Ureter (tissue), 1 donor: ENCODE data around the gene TMEM141. TPM values are rescaled to one million over a fixed set of nuclear protein-coding genes. Genes with fewer than 3 reads are reported as not detected.
"Not testable (repeated sequence)": the region's sequence is repeated elsewhere in the genome, so short reads cannot be mapped to it uniquely, and the experiment has no call there.

Source experiments
- DNase-seq: peaks from one replicate; pipeline ENCODE4 v3.0.0-alpha.2; 2020; ENCODE audit warnings: low spot score
- total RNA-seq: library from RNA; stranded (reverse); gene quantifications from one replicate; pipeline ENCODE4 v1.2.4, GENCODE V29; 2023
- donor health status: DM: yes; HTN: yes; CAD: no.

Gene TMEM141
- total RNA-seq, 1 donor from 2014 or later, result 80.8 TPM

GRCh38 chr9:136794281-136794999 is 3.3 kb downstream of the TMEM141 start:
- no peak for DNase-seq

- DNase-seq, result no peak
These were observed 3.8 kb downstream of the TMEM141 start for GRCh38 chr9:136795000-136795348.

- DNase-seq, result no peak
These were observed 5.2 kb downstream of the TMEM141 start, which contains the start of gene CCDC183 for GRCh38 chr9:136796238-136796774. CCDC183 (plus strand) TSS chr9:136796338; CDS start chr9:136796398, 60 bp downstream.

GRCh38 chr9:136796775-136797347 is 5.7 kb downstream of the TMEM141 start:
- not testable (repeated sequence) for DNase-seq

DNA sequence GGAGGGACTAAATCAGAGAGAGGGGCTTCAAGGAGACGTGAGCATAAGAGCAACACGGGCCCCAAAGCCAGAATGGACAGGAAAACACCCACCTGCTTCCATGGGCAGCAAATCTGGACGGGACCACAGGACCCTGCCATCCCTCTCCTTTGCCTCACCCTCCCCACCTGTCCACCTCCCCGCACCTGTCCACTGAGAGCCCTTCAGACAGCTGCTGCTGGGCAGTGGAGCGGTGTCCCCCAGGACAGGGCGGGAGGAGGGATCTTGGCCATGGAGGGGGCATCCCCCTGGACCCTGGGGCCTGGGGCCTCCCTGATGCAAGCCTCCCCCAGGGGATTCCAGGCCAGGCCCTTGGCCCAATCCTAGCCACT is 7.5 kb downstream of the TMEM141 start:
- no peak for DNase-seq

DNA sequence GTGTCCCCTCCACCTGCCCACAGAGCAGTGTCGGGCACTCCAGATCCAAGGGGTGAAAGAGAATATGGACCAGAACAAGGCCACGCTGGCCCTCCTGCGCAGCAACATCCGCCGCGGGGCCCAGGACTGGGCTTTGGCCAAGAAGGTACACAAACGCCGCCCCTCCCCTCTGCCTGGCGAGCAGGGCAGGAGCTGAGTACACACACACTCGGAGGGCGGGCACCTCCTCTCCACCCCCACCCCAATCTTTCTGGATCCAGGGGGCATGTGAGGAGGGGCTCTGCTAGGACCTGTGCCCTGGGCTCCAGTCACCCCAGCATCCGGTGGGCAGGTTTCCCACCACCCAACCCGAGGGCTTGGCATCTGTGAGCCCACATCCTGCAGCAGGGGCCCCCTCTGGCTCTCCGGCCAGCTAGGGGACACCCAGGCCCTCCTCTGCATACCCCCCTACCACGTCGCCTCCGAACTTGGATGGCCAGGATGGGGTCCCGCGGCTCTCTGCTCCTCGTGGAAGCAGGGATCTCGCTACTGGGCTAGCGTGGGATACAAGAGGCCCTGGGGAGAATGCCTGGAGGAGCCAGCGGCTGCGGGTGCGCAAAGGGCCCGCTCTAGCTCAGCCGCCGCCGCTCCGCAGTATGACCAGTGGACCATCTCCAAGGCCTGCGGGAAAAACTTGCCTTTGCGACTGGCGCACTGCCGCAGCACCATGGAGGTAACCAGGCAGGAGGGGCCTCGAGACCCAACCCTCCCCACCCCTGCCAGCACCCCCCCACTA is 8.1 kb downstream of the TMEM141 start:
- no peak for DNase-seq

GRCh38 chr9:136799854-136800657 is 8.9 kb downstream of the TMEM141 start:
- DNase-seq, result peak; percentile 80

GRCh38 chr9:136802321-136802720 is 11.2 kb downstream of the TMEM141 start:
- DNase-seq, result no peak

- DNase-seq, result not testable (repeated sequence)
These were observed 11.9 kb downstream of the TMEM141 start for GRCh38 chr9:136803009-136803550.

- no peak for DNase-seq
These were observed 12.7 kb downstream of the TMEM141 start for GRCh38 chr9:136803551-136804508.

GRCh38 chr9:136804509-136805206 is 13.5 kb downstream of the TMEM141 start:
- DNase-seq, result no peak

DNA sequence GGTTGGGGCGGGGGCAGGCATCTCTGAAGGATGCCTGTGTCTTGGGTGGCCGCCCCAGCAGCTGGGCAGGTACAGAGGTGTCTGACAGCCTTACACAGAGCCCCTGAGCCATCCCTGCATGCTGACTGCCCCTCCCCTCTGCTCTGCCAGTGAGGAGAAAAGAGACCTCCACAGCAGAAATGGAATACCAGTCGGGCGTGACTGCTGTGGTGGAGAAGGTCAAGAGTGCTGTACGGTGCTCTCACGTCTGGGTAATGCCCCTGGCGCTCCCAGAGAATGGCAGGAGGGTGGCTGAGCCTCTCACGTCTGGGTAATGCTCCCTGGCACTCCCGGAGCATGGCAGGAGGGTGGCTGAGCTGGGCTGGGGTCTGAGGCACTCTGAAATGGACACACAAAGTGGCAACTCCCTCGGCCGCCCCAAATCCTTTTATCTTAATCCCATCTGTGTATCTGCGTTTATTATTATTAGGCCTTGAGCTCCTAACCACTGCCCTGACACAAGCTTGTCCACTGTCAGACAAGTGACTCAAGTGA is 14.1 kb downstream of the TMEM141 start:
- no peak for DNase-seq

DNA sequence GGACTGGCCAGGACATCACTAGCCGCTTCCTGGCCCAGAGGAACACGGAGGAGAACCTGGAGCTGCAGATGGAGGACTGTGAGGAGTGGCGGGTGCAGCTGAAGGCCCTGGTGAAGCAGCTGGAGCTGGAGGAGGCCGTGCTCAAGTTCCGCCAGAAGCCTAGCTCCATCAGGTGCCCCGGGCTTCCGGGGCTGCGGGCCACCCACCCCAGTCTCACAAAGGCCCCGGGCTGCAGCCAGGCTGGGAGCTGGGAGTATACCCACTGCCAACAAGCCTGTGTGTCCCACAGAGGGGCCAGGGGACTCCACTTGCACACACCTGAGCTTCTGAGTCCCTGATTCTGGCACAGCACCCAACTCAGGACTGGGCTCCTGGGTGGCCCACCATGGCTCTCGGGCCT is 14.9 kb downstream of the TMEM141 start:
- peak; percentile 41 for DNase-seq

DNA sequence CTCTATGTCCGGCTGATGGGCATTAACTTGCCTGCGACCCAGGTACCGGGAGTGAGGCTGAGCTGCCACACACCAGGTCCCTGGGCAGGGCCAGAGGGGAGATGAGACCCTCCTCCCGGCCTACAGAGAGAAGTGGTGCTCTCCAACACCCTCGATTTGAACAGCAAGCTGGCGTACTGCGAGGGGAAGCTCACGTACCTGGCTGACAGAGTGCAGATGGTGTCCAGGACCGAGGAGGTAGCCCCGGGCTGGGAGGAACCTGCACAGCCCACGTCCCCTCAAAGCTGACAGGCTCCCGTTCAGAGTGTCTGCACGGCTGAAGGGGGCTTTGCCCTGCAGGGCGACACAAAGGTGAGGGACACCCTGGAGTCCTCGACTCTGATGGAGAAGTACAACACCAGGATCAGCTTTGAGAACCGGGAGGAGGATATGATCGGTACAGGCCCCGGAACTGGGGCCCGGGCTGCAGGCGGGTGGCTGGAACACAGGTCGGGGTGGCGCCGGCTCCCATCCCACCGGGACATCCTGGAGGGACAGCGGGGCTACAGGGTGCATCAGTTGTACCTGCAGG is 15.6 kb downstream of the TMEM141 start:
- DNase-seq, result peak; percentile 45

GRCh38 chr9:136807281-136808074 is 16.3 kb downstream of the TMEM141 start, which contains the start of gene RABL6:
RABL6 (plus strand) TSS chr9:136807948; CDS start chr9:136808197, 249 bp downstream.
- DNase-seq, result peak; percentile 79

DNA sequence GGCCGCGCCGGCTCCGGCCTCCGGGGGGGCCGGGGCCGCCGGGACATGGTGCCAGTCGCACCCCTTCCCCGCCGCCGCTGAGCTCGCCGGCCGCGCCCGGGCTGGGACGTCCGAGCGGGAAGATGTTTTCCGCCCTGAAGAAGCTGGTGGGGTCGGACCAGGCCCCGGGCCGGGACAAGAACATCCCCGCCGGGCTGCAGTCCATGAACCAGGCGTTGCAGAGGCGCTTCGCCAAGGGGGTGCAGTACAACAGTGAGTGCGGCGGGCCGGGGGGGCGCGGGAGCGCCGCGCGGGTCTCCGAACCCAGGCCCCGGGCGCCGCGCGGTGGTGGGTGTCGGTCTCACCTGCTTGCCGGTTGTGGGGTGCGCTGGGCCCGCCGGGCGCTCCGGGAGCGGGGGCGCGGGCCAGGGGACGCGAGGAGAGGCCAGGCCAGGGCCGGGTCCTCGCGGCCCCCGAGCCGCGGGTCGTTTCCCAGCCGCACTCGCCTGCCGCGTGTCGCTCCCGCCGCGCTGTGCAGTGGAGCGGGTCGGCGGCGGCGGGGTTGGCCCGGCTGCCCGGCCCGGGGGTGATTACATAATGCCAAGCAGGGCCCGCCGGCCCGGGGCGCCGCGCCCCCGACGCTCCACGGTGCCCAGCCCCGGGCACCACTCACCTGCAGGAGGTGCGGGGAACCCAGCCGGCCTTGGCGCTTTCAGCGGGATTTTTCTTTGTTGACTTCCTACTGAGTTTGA is 17.1 kb downstream of the TMEM141 start:
- DNase-seq, result no peak

GRCh38 chr9:136808806-136809158 is 17.6 kb downstream of the TMEM141 start:
- DNase-seq, result no peak
